Kidney capillary endothelial cell (primary cell): ENCODE results near the gene STK31.
"Not testable (repeated sequence)": the region's sequence is repeated elsewhere in the genome, so short reads cannot be mapped to it uniquely, and the experiment has no call there.

Source experiments
- DNase-seq: peaks from one replicate; pipeline ENCODE4 v3.0.0-alpha.2; 2018; ENCODE audit warnings: low spot score

STK31 gene

GRCh38 chr7:23710000-23710399 is at the start of gene STK31:
Gene STK31, plus strand, starts transcription at chr7:23710219. Its CDS starts 67 bp downstream, at chr7:23710286.
- no peak for DNase-seq

DNA sequence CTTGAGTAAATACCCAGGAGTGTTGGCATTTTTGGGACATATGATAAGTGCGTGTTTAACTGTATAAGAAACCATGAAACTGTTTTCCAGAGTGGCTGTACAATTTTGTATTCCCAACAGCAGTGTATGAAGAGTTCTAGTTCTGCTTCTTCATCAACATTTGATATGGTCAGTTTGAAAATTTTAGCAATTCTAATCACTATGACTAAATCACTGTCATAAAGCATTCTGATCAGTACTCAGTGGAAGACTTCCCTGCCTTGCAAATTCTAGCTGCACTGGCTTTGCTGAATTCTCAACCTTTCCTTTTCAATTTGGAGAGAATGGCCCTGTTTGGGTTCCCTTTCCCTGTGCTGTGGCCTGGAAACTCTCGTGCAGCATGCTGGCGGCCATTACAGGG is 48.6 kb upstream of the STK31 start:
- no peak for DNase-seq

DNA sequence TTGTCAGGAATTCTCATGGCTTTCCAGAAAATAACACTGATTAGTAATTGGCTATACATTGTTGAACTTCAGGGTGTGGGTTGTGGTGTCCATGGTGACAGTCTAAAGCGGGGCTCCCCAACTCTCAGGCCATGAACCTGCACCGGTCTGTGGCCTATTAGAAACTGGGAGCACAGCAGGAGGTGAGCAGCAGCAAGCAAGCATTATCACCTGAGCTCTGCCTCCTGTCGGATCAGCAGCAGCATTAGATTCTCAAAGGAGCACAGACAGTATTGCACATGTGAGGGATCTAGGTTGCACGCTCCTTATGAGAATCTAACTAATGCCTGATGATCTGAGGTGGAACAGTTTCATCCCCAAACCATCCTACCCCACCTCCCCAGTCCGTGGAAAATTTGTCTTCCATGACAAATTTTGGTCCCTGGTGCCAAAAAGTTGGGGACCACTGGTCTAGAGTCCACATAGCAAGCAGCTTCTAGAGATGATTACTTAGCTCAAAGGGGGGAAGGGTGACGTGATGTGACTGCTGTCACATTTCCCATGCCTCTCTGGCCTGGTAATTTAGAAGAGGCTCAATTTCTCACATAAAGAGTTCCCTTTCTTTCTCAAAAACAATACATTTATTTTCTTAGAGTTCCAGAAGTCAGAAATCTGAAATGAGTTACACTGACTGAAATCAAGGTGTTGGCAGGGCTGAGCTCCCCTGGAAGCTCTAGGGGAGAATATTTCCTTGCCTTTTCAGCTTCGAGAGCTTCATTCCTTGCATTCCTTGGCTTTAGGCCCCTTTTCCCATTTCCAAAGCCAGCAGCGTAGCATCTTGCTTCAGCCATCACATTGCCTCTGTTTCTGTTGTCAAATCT is 47.7 kb upstream of the STK31 start:
- no peak for DNase-seq

DNA sequence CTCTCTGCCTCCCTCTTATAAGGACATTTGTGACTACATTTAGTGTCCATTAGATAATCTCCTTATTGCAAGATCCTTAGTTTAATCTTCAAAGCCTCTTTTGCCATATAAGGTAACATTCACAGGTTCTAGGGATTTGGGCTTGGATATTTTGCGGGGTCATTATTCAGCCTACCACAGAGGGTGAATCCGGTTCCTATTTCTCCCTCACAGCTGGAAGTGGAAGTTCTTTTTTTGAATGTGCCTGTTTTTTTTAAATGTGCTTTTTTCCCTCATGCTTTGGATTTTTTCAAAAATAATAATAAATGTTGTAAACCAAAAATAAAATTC is 47.1 kb upstream of the STK31 start:
- no peak for DNase-seq

DNA sequence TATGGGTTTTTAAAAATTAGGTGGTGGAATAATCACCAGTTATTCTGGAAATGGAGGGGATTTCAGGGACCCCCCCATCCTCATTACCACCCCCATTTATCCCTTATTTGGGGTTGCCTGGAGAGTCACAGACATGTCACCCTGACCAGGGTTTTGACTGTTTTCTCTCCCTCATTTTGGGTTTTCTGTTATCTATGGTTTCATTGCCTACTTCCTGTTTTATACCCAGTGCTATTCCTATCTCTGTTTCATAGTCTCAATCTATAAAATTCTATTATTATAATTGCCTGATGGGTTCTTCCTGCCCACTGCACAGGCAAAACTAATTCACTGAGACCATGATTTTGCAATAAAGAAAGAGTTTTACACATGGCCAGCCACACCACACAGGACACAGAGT is 45.9 kb upstream of the STK31 start:
- DNase-seq: no peak

DNA sequence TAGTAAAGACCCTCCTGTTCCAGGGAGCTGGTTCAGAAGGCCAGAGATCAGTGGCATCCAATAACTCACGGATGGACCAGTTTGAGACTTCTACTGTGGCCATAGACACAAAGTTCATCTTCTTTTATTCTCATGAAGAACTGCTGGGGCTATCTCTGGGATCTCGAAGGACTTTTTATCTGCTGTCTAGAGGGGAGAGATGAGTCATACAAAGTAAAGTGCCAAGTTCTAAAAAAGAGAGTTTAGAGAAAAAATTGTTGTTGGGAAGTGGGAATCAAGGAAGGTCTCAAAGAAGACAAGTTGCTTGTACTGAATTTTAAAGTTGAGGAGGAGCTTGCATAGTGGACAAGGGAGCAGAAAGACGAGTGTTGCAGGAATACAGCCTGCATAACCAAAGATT is 38.0 kb upstream of the STK31 start:
- DNase-seq: no peak

- peak; percentile 69 for DNase-seq
These were observed 30.1 kb upstream of the STK31 start, which contains the start of gene FAM221A for GRCh38 chr7:23679898-23680413. Gene FAM221A, plus strand, starts transcription at chr7:23680199. Its CDS starts 20 bp downstream, at chr7:23680219.

- DNase-seq: peak; percentile 51
These were observed 29.3 kb upstream of the STK31 start for GRCh38 chr7:23680414-23681405.

- not testable (repeated sequence) for DNase-seq
These were observed 26.0 kb upstream of the STK31 start for GRCh38 chr7:23684041-23684440.

DNA sequence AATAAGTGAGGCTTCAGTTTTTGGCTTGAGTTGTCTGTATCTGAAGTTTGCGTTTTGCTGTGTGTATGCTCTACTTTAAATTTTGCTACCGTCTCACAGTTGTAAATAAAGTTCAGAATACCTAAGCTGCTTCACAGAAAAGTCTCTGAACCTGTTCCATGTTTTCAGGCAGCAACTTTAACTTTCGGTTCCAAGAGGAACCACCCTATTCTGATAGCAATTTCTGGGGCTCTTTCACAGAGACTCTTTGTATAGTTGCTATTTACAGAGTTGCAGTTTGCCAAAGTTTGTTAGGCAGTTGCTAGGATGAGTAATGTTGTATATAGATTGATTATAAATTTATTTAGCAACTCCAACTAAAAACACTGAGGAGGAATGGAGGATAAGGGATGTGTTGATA is 24.3 kb upstream of the STK31 start:
- DNase-seq: no peak

DNA sequence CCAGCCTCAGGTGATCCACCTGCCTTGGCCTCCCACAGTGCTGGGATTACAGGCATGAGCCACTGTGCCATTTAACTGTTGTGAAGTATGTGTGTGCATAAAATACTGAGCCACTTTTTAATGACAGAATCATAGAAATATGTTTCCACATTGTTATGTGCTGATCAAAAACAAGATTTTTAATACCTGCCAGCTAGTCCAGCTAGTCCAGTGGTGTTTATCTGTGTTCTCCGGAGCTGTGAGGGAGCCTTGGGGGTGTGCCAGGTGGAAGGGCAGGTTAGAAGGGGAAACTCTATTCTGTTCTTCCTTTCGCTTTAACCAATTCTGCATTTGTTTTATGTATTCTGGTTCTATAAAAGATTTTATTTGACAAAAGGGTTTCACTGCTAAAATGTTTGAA is 23.0 kb upstream of the STK31 start:
- no peak for DNase-seq

DNA sequence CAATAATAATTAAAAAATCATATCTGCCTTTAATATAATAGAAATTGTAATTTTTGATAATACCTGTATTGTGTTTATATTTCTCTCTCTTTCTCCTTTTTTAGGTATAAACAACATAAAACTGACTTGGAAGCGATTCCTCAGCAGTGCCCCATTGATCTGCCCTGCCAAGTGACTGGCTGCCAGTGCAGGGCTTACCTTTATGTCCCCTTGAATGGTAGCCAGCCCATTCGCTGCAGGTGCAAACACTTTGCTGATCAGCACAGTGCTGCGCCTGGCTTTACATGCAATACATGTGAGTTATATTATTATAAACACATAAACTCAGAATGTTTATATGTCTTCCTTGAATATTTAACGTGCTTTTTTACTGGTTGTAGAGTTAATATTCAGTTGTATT is 20.9 kb upstream of the STK31 start:
- DNase-seq: no peak

GRCh38 chr7:23691320-23691719 is 18.7 kb upstream of the STK31 start:
- no peak for DNase-seq

- no peak for DNase-seq
These were observed 16.8 kb upstream of the STK31 start for GRCh38 chr7:23693224-23693623.

DNA sequence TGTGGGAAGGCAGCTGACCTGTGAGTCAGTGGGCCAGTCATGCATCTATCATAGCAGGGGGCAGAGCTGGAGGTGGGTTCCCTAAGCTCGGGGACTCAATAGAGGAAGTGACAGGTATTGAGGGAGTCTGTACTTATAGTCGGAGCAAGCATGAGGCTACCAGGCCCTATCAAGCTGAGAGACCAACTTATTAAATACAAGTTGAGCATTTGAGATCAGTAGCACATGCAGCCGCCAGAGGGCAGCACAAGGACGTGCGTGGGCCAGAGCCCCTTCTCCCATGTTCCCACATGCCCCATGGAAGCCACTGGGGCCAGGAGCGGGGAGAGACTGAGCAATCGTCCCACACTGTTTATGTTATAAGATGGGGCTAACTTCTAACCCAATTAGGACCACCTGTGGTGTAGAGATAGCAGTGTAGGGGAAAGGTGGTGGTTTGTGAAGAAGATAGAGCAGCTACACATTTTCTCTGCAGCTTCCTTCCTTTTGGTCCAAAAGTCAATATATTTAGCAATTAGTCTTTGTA is 13.0 kb upstream of the STK31 start:
- DNase-seq: peak; percentile 22

GRCh38 chr7:23698822-23699221 is 11.2 kb upstream of the STK31 start:
- no peak for DNase-seq

DNA sequence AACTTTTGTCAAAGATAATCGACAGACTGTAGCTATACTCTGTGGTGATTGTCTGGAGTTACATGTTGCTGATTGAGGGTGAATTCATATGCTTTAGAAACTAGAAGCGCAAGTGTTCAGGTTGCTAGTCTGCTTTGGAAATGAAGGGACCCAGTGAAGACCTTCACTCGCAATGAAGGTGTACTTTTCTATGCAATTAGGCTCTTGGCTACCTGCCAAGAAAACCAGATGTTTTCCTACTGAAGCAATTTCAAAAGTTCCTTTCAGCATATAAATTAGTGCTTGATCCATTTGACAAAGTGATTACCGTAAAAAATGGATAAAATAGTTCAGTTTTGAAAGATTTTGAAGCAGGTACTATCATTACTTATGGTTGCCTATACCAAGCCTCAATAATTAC is 10.0 kb upstream of the STK31 start:
- no peak for DNase-seq

GRCh38 chr7:23709081-23709750 is 803 bp upstream of the STK31 start:
- DNase-seq: no peak

- DNase-seq: peak; percentile 73
These were observed 2.6 kb downstream of the STK31 start for GRCh38 chr7:23712368-23713284.

- peak; percentile 42 for DNase-seq
These were observed 3.5 kb downstream of the STK31 start for GRCh38 chr7:23713285-23714149.
